GM18526 (cell line): Measurements from ENCODE around the gene ZDHHC11.

Source experiments
- POLR2A ChIP-seq: IDR thresholded peaks from 3 replicates; pipeline ENCODE4 v1.6.1; 2011; ENCODE audit not compliant: insufficient read length; ENCODE audit errors: extremely low read depth

The ZDHHC11 gene

DNA sequence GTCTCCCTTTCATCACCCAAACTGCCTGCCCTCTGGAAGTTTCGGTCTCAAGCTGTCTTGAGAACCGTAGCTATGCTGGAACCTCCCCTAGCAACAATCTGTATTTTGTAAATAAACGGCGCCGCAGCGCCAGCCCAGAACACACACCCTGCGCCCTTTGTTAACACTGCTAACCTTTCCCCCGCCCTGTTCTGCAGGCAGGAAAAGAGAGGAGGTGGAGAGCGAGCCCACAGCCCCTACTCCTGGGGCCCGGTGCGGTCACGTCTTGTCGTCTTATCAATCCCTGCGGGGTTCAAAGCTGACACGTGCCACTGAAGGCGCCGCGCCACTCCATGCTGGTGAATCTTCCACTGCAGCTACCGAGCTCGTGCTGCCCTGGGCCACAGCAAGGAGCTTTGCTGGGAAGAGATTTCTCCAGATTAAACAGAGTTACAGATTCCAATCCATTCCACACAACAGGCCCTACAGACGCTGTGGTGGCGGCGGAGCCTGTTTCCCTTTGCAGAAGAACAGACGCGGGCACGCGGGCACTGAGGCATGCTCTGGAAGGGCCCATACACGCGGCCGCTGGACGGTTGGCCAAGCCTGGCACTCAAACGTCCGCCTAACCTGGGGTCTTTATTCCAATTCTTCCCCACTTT, 91.6 kb downstream of the ZDHHC11 start:
- TF ChIP-seq POLR2A = no peak

DNA sequence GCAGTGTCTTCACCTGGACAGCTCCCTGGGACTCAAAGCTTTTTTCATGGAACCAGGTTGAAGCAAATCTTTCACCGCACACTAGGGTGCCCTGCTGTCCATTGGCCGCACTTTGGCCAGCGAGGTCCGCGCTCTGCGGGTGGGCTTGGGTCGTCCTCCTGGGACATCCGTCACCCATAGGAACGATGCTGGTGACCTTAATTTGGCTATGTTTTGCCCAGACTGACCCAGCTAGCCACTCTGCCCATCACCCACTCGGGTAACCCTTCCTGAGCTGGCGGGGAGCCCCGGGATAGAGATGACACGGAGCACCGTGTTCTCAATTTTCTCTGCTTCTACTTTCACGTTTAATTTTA, 92.1 kb downstream of the ZDHHC11 start:
- TF ChIP-seq POLR2A = no peak

DNA sequence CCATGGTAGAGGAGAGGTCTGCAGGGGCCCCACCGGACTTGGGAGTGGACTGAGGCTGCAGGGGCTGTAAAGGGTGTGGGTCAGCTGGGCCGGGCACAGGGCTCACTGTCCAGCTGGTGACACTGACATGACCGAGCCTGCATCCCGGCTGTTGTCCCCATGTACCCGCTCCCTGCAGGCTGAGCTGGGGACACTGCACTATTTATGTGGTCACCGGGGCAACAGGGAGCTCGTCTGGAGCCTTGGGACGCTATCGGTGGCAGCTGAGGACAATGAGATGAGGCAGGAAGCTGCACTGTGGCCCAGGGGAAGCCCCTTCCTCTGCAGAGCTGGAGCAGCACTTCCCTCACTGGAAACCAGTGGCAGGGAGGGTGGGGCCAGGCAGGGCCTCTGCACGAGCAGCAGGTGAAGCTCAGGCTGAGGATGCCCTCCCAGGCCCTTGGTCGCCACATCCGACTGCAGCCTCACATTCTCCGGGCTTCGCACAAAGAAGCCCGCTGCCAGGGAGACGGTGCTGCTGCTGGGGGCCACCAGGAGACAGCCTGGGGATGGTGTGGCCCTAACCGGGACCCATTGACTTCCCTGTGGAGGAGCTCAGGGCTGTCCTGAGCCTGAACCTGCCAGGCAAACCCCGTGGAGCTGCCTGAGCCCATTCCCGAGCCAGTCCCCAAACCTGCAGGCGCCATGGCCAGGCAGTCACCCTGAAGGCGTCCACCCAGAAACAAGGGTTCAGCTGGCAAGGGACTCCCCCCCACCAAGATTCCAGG, 92.7 kb downstream of the ZDHHC11 start:
- TF ChIP-seq POLR2A = no peak

DNA sequence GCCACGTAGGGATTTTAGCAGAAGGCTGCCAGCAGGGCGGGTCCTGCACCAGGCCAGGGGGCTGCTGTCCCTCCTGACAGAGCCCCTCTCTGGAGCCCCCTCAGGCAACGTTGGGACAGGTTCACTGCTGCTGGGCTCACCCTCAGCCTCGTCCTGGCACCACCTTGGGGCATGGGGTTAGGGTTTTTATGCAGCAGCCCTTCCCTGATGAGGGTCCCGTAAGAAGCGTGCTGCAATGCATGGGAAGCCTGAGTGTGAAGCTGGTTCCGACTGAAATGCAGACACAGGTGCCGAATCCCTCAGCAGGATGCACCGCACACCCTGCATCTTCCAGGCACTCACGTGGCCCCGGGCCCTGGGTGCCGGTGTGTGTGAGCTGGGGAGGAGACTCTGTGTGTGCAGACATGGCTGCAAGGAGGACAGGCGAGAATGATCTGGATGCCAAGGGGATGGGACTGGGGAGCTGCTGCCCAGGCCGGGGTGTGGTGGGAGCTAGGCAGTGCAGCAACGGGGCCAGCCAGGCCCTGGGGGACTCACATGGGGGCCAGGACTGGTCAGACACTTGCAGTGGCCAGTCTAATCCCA, 93.3 kb downstream of the ZDHHC11 start:
- TF ChIP-seq POLR2A = no peak

DNA sequence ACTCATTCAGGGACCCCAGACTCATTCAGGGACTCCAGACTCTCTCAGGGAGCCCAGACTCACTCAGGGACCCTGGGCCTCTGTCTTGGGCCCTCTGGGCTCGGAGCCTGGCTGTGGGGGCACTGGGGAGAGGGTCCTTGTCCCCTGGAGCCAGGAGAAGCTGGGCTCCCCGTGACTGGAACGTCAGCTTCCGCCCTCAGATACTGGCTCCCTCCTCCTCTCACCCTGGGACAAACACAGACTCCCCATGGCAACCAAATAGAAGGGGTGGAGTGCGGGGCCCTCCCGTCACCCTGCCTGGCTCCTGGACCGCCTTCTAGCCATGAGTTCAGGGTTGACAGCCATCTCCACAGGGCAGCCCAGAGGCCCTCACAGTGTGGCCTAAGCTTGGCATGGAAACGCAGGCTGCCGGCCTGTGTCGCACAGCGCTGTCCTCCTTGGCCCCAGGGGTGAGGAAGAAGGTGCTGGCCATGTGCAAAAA, 93.9 kb downstream of the ZDHHC11 start:
- no peak for TF ChIP-seq POLR2A

DNA sequence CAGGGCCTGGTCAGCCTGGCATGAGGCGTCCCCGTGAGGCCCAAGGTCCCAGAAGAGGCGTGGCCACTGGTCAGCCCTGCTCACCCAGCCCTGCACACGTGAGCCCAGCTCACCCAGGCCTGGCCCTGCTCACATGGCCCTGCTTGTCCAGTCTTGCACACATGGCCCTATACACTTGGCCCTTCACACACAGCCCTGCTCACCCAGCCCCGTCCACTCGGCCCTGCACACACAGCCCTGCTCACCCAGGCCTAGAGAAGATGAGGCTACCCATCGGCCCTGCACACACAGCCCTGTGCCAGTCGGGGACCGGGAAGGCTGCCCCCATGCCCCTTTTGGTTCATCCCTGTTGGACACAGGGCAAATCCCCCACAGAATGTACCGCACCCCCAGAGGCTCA, 94.6 kb downstream of the ZDHHC11 start:
- no peak for TF ChIP-seq POLR2A

DNA sequence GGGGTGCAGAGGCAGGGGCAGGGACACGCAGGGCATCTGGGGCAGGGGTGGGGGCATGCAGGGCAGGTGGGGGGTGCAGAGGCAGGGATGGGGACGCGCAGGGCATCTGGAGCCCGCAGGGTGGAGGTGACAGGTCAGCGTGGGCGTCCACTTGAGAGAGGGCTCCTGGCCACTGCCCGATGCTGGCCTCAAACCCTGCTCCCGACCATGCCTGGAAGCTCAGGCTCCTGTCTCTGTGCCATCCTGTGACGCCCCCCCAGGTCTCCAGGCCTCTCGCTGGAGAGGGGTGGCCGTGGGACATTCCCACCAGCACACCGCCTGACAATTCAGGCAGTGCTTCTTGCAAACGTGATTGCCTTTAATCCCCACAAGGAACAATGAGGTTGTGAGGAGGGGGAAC, 99.3 kb downstream of the ZDHHC11 start:
- TF ChIP-seq POLR2A = no peak

DNA sequence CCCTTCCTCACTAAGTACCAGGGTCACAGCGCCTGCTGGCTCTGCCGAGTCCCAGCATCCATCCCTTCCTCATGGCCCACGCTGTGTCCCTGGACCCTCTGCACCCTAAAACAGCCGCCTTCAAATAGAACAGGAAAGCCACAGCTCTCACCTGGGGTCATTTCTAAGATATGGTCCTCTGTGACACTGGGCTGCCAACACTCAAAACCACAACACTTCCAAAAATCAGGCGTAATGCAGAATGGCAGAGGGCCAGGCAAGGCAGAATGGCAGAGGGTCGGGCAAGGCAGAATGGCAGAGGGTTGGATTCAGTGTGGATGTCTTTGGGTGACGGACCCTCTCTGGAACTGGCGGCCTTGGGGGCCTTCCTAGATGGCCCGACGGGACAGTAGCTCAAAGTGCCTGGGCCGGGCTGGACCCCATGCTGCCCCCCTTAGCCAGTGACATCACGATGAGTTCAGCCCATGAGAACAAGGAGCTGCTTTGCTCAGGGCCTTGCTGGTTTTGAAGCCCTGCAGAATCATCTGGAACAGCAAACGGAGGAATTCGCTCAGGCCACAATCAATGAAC, 101.6 kb downstream of the ZDHHC11 start:
- TF ChIP-seq POLR2A = no peak

DNA sequence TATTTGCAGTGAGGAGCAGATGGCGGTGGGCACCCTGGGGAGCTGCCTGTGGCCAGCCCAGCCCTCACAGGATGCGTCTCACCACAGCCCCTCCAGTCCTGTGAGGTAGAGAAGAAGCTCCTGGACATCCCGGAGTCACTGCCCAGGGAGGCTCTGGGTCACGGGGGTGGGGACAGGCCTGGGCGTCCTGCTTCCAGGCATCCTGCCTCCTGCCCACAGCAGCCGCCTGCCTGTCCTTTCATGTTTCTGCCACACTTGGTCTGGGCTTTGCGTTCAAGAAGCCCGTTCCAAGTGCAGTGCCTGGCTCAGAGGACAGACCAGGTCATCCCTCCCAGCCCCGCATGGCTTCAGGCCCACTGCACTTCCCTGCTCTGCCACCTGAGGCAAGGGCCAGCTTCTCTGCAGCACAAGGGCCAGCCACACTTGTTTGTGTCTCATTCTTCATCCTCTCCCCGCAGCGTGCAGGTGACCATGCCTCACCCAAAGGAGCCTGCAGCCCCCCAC, 104.5 kb downstream of the ZDHHC11 start:
- TF ChIP-seq POLR2A = no peak
